ENCODE results near the gene ACLY.

Gene ACLY

GRCh38 chr17:41871789-41872188 lies 47.0 kb downstream of the ACLY start:
- no peak for TF ChIP-seq EZH2 (IDR thresholded peaks at IDR 0.05; ENCODE audit: borderline replicate concordance, low read length)
- no peak for TF ChIP-seq CTCF (IDR thresholded peaks at IDR 0.05; ENCODE audit: low read length)
- Histone ChIP-seq H2AFZ (ENCODE audit: low read length) (no peak overlapping the region), H3K79me2 (ENCODE audit: insufficient read depth, low read length) (no peaks in the 10 kb centered on the region), H3K4me2 (ENCODE audit: low read length) (no peak overlapping the region), H3K9me2 (ENCODE audit: low read depth, low read length) (no peaks in the 10 kb centered on the region), H3K4me1 (ENCODE audit: insufficient read depth, low read length, severe bottlenecking) (no peaks in the 10 kb centered on the region), H3K27ac (ENCODE audit: low read depth, low read length, poor library complexity, severe bottlenecking) (no peak overlapping the region), H3F3A (ENCODE audit: insufficient read depth, low read length) (no peaks in the 10 kb centered on the region; the same call in 1 of the 2 replicates), H3K9ac (ENCODE audit: low read length) (no peak overlapping the region), H3K9me3 (ENCODE audit: low read length) (no peaks in the 10 kb centered on the region), H3K4me3 (ENCODE audit: low read depth, low read length, poor library complexity, severe bottlenecking) (no peak overlapping the region), H4K20me1 (ENCODE audit: insufficient read depth, low read length) (no peaks in the 10 kb centered on the region), H3K27me3 (ENCODE audit: insufficient read depth, low read length) (no peaks in the 10 kb centered on the region), H3K36me3 (ENCODE audit: insufficient read depth, low read length) (peaks cover 80% of the 10 kb centered on the region)

GRCh38 chr17:41870627-41871026 lies 48.1 kb downstream of the ACLY start:
- Histone ChIP-seq H3K79me2 (ENCODE audit: insufficient read depth, low read length) (no peaks in the 10 kb centered on the region), H3K27me3 (ENCODE audit: insufficient read depth, low read length) (no peaks in the 10 kb centered on the region), H3F3A (ENCODE audit: insufficient read depth, low read length) (no peaks in the 10 kb centered on the region; the same call in 1 of the 2 replicates), H4K20me1 (ENCODE audit: insufficient read depth, low read length) (no peaks in the 10 kb centered on the region), H3K4me1 (ENCODE audit: insufficient read depth, low read length, severe bottlenecking) (peaks cover under 1% of the 10 kb centered on the region), H3K9ac (ENCODE audit: low read length) (no peak overlapping the region), H3K9me3 (ENCODE audit: low read length) (no peaks in the 10 kb centered on the region), H3K4me2 (ENCODE audit: low read length) (no peak overlapping the region), H2AFZ (ENCODE audit: low read length) (no peak overlapping the region), H3K36me3 (ENCODE audit: insufficient read depth, low read length) (peaks cover 81% of the 10 kb centered on the region), H3K27ac (ENCODE audit: low read depth, low read length, poor library complexity, severe bottlenecking) (no peak overlapping the region), H3K4me3 (ENCODE audit: low read depth, low read length, poor library complexity, severe bottlenecking) (no peak overlapping the region), H3K9me2 (ENCODE audit: low read depth, low read length) (no peaks in the 10 kb centered on the region)
- no peak for TF ChIP-seq CTCF (IDR thresholded peaks at IDR 0.05; ENCODE audit: low read length)
- no peak for TF ChIP-seq EZH2 (IDR thresholded peaks at IDR 0.05; ENCODE audit: borderline replicate concordance, low read length)

GRCh38 chr17:41870097-41870496 lies 48.7 kb downstream of the ACLY start:
- no peak overlapping the region for H2AFZ ChIP-seq (ENCODE audit: low read length)
- H3K27me3 ChIP-seq (ENCODE audit: insufficient read depth, low read length), result no peaks in the 10 kb centered on the region
- H3K9me2 ChIP-seq (ENCODE audit: low read depth, low read length), result no peaks in the 10 kb centered on the region
- no peaks in the 10 kb centered on the region for H4K20me1 ChIP-seq (ENCODE audit: insufficient read depth, low read length)
- H3K9me3 ChIP-seq (ENCODE audit: low read length), result no peaks in the 10 kb centered on the region
- no peaks in the 10 kb centered on the region for H3K79me2 ChIP-seq (ENCODE audit: insufficient read depth, low read length)
- no peak overlapping the region for H3K4me2 ChIP-seq (ENCODE audit: low read length)
- H3F3A ChIP-seq (ENCODE audit: insufficient read depth, low read length), result no peaks in the 10 kb centered on the region; the same call in 1 of the 2 replicates
- no peak overlapping the region for H3K9ac ChIP-seq (ENCODE audit: low read length)
- peaks cover 80% of the 10 kb centered on the region for H3K36me3 ChIP-seq (ENCODE audit: insufficient read depth, low read length)
- peaks cover 3% of the 10 kb centered on the region for H3K4me1 ChIP-seq (ENCODE audit: insufficient read depth, low read length, severe bottlenecking)
- TF ChIP-seq EZH2 (IDR thresholded peaks at IDR 0.05; ENCODE audit: borderline replicate concordance, low read length) (no peak), CTCF (IDR thresholded peaks at IDR 0.05; ENCODE audit: low read length) (no peak)
- H3K4me3 ChIP-seq (ENCODE audit: low read depth, low read length, poor library complexity, severe bottlenecking), result no peak overlapping the region
- no peak overlapping the region for H3K27ac ChIP-seq (ENCODE audit: low read depth, low read length, poor library complexity, severe bottlenecking)

Data from OCI-LY1 (cell line).